NT2/D1 (cell line): Measurements from ENCODE around the gene MED20.

ENCODE experiments used
- DNase-seq: peaks from one replicate; pipeline ENCODE4 v3.0.0-alpha.2; 2011; ENCODE audit warnings: low read depth, low spot score
- H3K27me3 ChIP-seq: 2 replicates; pipeline ENCODE4 v1.6.0; 2011; ENCODE audit warnings: mild to moderate bottlenecking; ENCODE audit not compliant: insufficient read length, insufficient read depth
- H3K36me3 ChIP-seq: 2 replicates; pipeline ENCODE4 v1.6.1; 2011; ENCODE audit warnings: mild to moderate bottlenecking, low read length, mixed read lengths; ENCODE audit not compliant: insufficient read depth, insufficient read length
- H3K4me1 ChIP-seq: 2 replicates; pipeline ENCODE4 v1.5.1; 2011; ENCODE audit not compliant: insufficient read depth, insufficient read length
- H3K4me3 ChIP-seq: 2 replicates; pipeline ENCODE4 v1.5.1; 2011; ENCODE audit warnings: low read depth; ENCODE audit not compliant: insufficient read length
- H3K9ac ChIP-seq: 2 replicates; pipeline ENCODE4 v1.6.0; 2011; ENCODE audit warnings: low read depth; ENCODE audit not compliant: insufficient read length
- H3K9me3 ChIP-seq: 2 replicates; pipeline ENCODE4 v1.5.1; 2011; ENCODE audit warnings: mild to moderate bottlenecking, low read length; ENCODE audit not compliant: insufficient read depth
- SUZ12 ChIP-seq: IDR thresholded peaks from 2 replicates; pipeline ENCODE4 v1.6.1; 2011; ENCODE audit not compliant: insufficient read length, insufficient read depth; ENCODE audit errors: extremely low read depth
- YY1 ChIP-seq: IDR thresholded peaks from 2 replicates; pipeline ENCODE4 v1.6.1; 2011; ENCODE audit not compliant: insufficient read length, insufficient read depth
- ZNF274 ChIP-seq: IDR thresholded peaks from 2 replicates; pipeline ENCODE4 v1.6.1; 2011; ENCODE audit warnings: mild to moderate bottlenecking, low read depth, low read length

Gene MED20

DNA sequence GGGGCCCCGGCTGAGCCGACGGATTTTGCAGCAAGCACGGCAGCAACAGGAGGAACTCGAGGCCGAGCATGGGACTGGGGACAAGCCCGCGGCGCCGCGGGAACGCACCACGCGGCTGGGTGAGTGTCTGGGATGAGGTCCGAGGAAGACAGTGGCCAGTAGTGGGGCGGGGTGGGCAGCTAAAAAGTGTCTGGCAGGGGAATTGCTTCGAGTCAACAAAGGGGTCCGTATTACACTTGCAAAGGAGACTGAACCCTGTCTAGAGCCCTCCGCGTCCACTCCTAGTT lies 716 bp upstream of the MED20 start:
- peaks cover 3% of the 10 kb centered on the region for H3K4me1 ChIP-seq
- peak overlapping the region; percentile 95 for H3K9ac ChIP-seq
- no peaks in the 10 kb centered on the region for H3K9me3 ChIP-seq
- no peak for DNase-seq
- TF ChIP-seq ZNF274 (no peak), SUZ12 (no peak), YY1 (no peak)
- no peaks in the 10 kb centered on the region for H3K27me3 ChIP-seq
- peak overlapping the region; percentile 96 for H3K4me3 ChIP-seq
- peaks cover 38% of the 10 kb centered on the region for H3K36me3 ChIP-seq

- peaks cover 40% of the 10 kb centered on the region for H3K36me3 ChIP-seq
- H3K27me3 ChIP-seq: no peaks in the 10 kb centered on the region
- no peaks in the 10 kb centered on the region for H3K9me3 ChIP-seq
- H3K4me3 ChIP-seq: no peak overlapping the region
- no peaks in the 10 kb centered on the region for H3K4me1 ChIP-seq
- TF ChIP-seq YY1: no peak
- no peak for TF ChIP-seq SUZ12
- TF ChIP-seq ZNF274: no peak
- DNase-seq: no peak
- H3K9ac ChIP-seq: no peak overlapping the region
Measured at GRCh38 chr6:41917528-41917927, 3.4 kb downstream of the MED20 start.

DNA sequence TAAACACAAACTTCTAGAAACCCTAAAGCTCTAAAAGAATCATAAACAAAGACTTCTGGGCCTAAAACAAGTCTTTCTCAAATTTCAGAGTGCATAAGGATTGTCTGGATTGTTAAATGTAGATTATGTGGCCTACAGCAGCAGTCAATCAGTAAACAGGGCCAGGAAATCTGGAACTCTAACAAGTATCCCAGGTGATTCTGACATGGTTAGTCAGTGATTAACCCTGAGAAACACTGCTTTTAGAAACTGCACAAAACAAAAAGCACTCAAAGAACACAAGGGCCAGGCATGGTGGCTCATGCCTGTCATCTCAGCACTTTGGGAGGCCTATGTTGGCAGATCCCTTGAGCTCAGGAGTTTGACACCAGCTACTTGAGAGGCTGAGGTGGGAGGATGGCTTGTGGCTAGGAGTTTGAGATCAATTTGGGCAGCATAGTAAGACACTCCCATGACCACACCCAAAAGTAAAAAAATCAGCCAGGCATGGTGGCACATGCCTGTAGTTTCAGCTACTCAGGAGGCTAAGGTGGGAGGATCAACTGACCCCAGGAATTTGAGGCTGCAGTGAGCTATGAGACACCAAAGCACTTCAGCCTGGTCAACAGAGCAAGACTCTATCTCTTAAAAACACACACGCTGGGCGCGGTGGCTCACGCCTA lies 5.9 kb downstream of the MED20 start:
- Histone ChIP-seq H3K4me1 (no peaks in the 10 kb centered on the region), H3K4me3 (no peak overlapping the region), H3K9ac (no peak overlapping the region), H3K9me3 (no peaks in the 10 kb centered on the region), H3K27me3 (no peaks in the 10 kb centered on the region), H3K36me3 (peaks cover 40% of the 10 kb centered on the region)
- DNase-seq: no peak
- TF ChIP-seq SUZ12 (no peak), ZNF274 (no peak), YY1 (no peak)

DNA sequence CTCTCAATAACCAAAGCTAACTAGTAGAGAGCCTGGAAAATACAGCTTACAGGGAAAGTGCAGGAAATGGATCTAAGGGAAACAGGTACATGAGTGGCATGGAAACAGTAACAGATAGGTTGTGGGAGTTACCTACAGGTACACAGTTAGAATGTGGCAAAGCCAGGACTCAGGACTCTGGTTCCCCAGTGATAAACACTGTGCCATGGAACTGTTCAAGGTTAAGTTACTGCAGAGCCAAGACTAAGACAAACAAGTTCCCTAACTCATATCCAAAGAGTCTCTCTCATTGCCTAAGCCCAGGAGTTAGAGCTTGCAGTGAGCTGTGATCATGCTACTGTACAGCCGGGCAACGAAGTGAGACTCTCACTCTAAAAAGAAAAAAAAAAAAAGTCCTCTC lies 6.6 kb downstream of the MED20 start:
- Histone ChIP-seq H3K4me3 (no peak overlapping the region), H3K9ac (no peak overlapping the region), H3K27me3 (no peaks in the 10 kb centered on the region), H3K36me3 (peaks cover 47% of the 10 kb centered on the region), H3K4me1 (no peaks in the 10 kb centered on the region), H3K9me3 (no peaks in the 10 kb centered on the region)
- no peak for TF ChIP-seq SUZ12
- no peak for DNase-seq

GRCh38 chr6:41909727-41910126 lies 11.2 kb downstream of the MED20 start:
- DNase-seq: no peak
- Histone ChIP-seq H3K4me3 (no peak overlapping the region), H3K9ac (no peak overlapping the region), H3K9me3 (no peaks in the 10 kb centered on the region), H3K4me1 (no peaks in the 10 kb centered on the region), H3K27me3 (no peaks in the 10 kb centered on the region), H3K36me3 (peaks cover 67% of the 10 kb centered on the region)
- TF ChIP-seq ZNF274 (no peak), YY1 (no peak), SUZ12 (no peak)

DNA sequence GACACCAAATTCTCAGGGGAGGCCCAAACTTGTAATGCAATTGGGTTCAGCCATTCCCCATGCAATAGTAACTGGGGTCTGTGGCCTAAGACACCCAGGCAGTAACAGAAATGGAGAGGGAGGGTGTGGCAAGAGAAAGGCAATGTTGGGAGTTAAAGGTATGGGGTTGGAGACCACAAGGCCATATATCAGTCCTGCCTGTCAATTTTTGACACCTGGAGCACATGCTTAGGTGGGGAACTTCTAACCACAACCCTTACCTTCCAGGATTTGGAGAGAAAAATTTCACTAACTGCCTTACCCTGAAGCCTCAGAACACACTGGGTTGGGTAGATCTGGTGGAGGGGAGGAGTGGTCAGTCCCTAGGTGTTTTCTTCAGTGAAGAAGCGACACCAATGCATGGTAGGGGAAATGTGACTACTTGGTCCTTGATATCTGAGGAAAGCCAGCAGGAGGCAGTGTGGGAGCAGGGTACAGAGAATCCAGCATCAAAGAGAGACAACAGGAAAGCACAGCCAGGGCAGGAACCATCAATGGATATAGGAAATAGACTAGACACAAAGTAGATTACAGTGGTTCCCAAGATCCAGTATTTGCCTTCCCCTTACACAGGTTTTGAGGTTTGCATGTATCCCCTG lies 18.9 kb downstream of the MED20 start:
- Histone ChIP-seq H3K4me1 (no peaks in the 10 kb centered on the region), H3K9ac (no peak overlapping the region), H3K4me3 (no peak overlapping the region), H3K9me3 (no peaks in the 10 kb centered on the region), H3K36me3 (peaks cover 36% of the 10 kb centered on the region), H3K27me3 (no peaks in the 10 kb centered on the region)
- TF ChIP-seq YY1: no peak
- no peak for TF ChIP-seq ZNF274
- TF ChIP-seq SUZ12: no peak
- DNase-seq: no peak

DNA sequence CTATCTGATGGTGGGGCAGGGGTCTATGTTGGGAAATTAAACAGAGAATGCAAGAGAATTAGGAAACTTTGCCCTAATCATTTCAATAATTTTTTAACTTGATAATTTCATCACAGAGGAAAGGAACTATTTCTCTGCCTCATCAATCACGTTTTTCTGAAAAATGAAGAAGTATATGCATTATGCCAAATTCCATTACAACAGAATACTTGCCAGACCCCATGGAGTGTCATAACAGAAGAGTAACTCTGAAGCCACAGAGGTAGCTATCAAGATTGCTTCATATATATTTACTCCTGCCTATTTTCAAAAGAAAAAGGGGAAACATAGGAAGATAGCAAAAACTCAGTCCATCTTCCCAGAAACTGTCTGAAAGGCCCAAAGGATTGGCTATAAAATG lies 20.1 kb downstream of the MED20 start:
- H3K4me1 ChIP-seq: no peaks in the 10 kb centered on the region
- TF ChIP-seq YY1: no peak
- no peak for TF ChIP-seq ZNF274
- TF ChIP-seq SUZ12: no peak
- H3K36me3 ChIP-seq: peaks cover 24% of the 10 kb centered on the region
- no peak overlapping the region for H3K9ac ChIP-seq
- no peaks in the 10 kb centered on the region for H3K27me3 ChIP-seq
- no peak overlapping the region for H3K4me3 ChIP-seq
- no peaks in the 10 kb centered on the region for H3K9me3 ChIP-seq
- no peak for DNase-seq

GRCh38 chr6:41896281-41896680 lies 24.7 kb downstream of the MED20 start:
- Histone ChIP-seq H3K27me3 (peaks cover 3% of the 10 kb centered on the region), H3K9me3 (no peaks in the 10 kb centered on the region), H3K4me3 (peak overlapping the region; percentile 60)

More at GRCh38 chr6:41896281-41896680, 24.7 kb downstream of the MED20 start:
- no peak overlapping the region for H3K9ac ChIP-seq
- no peak for DNase-seq
- H3K4me1 ChIP-seq: no peaks in the 10 kb centered on the region
- TF ChIP-seq YY1 (no peak), ZNF274 (no peak), SUZ12 (no peak)
- H3K36me3 ChIP-seq: no peaks in the 10 kb centered on the region
